GM19463 (cell line): ENCODE results near the gene MAP4K4.

Experiments
- ATAC-seq: cut with Tn5 transposase; IDR thresholded peaks from one replicate; pipeline ENCODE4 v1.9.1; 2021; ENCODE audit warnings: mild to moderate bottlenecking, moderate library complexity; ENCODE audit not compliant: unreplicated experiment

MAP4K4 gene

DNA sequence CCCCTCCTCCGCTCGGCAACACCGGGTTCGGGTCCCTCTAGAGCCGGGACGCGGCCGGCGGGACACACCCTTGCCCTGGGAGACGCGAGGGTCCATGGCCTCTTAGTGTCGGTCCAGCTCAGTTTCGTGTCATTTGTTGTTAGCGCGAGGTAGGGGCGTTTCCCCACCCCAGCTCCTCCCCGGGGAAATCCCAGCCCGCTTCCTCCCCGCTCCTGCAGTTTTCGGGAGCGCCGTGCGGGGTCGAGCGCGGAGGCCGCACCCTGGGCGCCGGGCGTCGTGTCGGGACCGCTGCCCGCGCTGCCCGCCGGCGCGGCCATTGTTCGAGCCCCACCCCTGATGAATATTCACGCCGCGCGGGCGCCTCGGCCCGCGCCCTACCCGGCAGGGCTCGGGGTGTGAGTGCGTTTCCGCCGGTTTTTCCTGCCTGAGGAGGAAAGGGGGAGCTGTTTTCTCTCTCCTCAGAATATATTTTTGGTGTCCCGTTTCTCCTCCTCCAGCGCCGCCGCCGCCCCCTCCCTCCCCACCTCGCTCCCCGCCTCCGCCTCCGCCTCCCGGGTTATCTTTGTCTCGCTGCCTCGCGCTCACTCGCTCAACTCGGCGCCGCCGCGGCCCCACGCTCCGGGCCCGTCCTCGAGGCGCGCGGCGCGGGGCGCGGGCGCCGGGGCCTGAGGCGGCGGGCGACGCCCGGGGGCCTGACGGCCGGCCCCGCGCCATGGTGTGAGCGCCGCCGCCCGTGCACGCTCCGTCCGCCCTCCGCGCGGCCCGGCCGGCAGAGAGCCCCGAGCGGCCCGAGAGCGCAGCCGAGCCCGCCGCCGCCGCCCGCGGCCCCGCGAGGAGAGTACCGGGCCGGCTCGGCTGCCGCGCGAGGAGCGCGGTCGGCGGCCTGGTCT, at the start of gene MAP4K4:
MAP4K4 (plus strand) TSS at position 584 of the 890 bp plus-strand sequence. CDS start 374 bp downstream, outside the sequence.
- peak; percentile 59 for ATAC-seq

- ATAC-seq = no peak
Measured at GRCh38 chr2:101653469-101653868, 44.0 kb upstream of the MAP4K4 start.

DNA sequence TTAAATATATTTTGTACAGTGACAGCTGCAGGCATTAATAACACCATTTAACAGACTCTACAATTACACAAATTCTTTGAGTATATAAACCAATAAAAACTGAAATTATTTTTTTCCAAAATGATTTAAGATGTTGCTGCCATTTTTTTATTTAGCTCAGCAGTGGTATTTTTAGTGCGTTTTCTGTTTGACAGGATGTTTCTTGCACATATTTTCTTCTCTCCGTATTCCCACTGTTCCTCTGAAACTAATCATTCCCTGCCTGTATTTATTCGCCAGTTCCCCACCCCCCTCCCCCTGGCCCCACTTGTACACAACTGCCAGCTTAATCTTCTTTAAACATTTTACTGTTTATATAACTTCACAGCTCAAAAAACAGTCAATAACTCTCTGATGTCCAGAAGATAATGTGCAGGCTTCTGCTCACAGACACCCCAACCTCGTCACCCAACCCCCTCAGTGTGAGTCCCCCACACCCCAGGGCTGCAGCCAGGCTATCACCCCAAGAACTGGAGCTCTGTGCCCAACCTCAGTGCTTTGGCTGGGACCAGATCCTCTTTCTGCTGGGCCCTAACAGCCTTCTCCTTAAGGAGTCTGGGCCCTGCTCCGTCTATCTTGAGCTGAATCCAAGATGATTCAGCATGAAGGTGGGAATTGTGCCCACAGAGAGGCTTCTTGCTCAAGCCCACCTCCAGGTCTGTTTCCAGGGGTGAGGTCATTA, 41.6 kb upstream of the MAP4K4 start:
- no peak for ATAC-seq

- ATAC-seq = no peak
Measured at GRCh38 chr2:101657787-101658186, 39.7 kb upstream of the MAP4K4 start.

DNA sequence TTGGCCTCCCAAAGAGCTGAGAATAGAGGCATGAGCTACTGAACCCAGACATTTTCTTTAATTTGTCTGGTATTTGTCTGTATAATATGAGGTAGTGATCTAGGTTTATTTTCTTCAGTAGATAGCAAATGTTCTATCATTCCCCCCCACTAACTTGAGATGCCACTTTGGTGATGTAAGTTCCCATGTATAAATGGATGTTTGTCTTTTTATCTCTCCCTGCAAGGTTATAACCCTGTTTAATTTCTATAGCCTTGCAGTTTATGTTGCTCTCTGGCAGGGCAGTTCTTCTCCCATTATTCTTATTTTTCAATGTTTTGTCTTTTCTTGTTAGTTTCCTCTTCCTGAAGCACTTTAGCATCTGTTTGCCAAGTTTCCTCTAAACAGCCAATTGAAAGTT, 39.1 kb upstream of the MAP4K4 start:
- no peak for ATAC-seq

GRCh38 chr2:101665312-101665711, 32.2 kb upstream of the MAP4K4 start:
- ATAC-seq = no peak

DNA sequence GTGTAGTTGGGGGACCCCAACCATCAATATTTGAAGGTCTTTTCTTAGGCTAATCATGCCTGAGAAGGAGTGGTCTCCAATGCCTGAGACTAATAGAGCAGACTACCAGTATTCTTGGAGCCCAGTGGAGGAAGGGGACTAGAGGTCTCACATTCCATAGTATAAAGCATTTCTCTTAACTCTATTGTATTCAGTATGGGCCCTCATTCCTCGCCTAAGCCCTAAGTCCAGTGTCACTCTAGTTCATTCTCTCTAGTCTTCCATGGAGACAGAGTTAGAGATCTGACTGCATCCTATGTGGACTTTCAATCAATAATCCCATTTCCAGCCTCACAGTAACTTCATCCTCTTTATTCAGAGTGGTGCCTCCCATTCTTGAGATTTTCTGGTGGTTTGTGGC, 29.7 kb upstream of the MAP4K4 start:
- ATAC-seq = no peak

GRCh38 chr2:101672047-101672446, 25.5 kb upstream of the MAP4K4 start:
- no peak for ATAC-seq

DNA sequence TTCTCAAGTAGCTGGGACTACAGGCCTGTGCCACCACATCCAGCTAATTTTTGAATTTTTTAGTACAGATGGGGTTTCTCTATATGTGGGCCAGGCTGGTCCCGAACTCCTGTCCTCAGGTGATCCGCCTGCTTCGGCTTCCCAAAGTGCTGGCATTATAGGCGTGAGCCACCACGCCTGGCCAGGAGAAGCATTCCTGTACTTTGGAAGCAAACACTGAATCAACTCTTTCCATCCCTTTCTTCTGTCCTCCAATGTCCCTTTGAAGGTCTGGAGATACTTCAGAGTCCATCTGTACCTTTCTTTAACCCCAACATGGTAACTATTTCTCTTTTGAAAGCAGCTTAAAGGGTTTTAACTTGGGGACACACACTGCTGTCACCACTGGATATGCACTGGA, 23.6 kb upstream of the MAP4K4 start:
- ATAC-seq = no peak

- ATAC-seq = no peak
Measured at GRCh38 chr2:101675512-101675911, 22.0 kb upstream of the MAP4K4 start.

GRCh38 chr2:101676674-101677073, 20.8 kb upstream of the MAP4K4 start:
- no peak for ATAC-seq

GRCh38 chr2:101677658-101678057, 19.8 kb upstream of the MAP4K4 start:
- ATAC-seq = no peak

DNA sequence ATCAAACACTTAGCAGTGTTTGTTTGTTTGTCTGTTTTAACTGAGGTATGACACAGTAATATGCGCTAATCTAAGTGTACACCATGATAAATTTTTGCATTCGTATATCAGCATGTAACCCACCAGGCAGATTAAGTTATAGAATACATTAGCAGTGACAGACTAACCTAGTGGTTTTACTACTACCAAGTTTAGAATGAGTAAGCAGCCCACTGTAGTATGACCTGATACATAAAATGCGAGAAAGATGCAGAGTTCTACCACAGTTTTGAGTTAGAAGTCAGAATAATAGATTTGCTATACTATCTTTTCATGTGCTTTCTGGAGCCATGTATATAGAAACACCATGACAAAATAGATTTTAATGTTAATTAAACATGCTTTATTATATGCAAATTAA, 19.1 kb upstream of the MAP4K4 start:
- no peak for ATAC-seq

DNA sequence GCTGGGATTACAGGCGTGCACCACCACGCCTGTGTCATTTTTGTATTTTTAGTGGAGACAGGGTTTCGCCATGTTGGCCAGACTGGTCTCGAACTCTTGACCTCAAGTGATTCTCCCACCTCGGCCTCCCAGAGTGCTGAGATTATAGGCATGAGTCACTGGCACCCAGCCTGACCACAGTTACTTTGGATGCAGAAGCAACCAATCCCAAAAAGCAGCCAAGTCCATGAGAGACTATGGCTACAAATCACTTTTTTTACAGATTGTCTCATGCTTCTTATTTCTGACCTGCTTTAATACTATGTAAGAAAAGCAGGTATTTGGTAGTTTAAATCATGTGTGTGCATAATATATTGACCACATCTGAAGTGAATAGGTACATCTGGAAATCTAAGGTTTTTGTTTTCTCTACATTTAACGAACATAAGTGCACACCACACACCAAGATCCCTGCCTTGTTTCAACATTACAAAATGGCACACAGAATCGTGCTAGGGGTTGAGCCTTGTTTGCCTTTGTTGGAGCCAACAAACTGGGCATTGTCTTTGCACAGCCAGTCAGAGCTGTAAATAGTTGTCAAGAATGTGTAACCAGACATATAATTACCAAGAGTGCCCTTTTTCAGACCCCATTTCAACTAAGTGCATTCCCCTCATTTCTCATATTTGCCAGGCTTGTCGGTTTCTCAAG, 18.3 kb upstream of the MAP4K4 start:
- ATAC-seq = no peak

- no peak for ATAC-seq
Measured at GRCh38 chr2:101679801-101680487, 17.6 kb upstream of the MAP4K4 start.

DNA sequence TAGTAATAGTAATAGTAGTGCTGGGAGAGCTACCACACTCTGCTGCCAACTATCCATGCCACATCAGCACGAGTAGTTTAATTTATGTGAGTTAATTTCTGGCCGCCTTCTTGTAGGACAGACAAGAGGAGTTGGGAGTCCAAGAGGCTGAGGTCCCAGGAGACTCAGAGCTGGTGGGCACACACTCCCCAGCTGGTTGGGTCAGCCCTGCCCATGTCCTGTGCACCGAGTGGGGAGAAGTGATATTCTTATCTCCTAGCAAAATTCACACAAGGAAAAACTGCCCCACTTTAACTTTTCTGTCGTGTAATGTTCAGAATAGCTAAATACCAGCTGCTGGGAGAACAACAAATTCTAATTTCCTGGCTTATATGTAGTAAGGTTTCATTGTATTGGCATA, 15.2 kb upstream of the MAP4K4 start:
- ATAC-seq = no peak

DNA sequence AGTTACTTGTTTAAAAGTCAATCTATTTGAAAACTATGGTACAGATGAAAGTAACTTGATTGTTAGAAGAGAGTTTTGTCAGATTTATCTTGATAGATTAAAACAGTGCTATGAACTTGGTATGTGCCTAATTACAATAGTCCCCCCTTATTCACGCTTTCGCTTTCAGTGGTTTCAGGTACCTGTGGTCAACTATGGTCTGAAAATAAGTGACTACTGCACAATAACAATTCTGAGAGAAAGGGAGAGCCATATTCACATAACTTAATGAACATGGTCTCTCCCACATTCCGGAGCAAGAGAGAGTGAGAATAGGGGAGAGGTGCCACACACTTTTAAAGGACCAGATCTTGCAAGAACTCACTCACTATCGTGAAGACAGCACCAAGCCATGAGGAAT, 13.2 kb upstream of the MAP4K4 start:
- no peak for ATAC-seq

DNA sequence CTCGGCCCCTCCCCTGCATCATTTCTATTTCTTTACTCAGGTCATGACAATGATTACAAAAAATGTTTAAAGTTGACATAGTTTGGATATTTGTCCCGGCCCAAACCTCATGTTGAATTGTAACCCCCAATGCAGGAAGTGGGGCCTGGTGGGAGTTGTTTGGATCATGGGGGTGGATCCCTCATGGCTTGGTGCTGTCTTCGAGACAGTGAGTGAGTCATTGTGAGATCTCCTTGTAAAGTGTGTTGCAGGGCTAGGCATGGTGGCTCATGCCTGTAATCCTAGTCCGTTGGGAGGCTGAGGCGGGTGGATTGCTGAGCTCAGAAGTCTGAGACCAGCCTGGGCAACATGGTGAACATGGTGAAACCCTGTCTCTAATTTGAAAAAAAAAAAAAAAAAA, 9.2 kb upstream of the MAP4K4 start:
- no peak for ATAC-seq

DNA sequence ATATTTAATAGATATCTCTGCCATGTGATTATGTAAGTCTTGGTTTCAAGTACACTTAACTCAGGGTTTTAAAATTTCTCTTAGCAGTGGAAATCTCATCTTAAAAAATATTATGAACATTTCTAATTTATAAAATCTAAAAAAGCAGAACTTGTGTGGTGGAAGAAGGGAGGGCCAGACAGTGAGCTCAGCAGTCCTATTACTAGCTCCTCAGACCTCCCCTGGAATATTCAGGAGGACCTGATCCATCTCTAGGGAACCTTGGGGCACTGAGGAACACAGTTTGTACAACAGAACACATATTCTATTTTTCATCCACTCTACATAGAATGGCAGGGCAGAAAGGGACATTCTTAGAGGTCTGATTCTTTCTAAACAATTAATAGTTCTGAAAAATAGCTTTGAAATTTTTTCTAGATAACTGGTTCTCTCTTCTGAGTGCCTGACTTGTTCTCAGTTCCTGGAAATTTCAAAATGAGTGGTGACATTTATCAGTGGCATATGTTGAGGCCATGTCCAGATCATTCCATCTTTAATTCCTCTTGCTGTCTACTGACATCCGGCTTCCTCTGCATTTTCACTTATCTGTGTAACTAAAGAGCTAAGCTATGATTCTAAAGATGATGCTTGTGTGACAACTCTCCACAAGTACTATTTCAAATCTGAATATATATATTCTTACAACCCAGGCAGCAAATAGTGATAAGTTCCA, 8.2 kb upstream of the MAP4K4 start:
- ATAC-seq = no peak

GRCh38 chr2:101690547-101691152, 6.9 kb upstream of the MAP4K4 start:
- ATAC-seq = no peak
